B cell (primary cell): Measurements from ENCODE around the gene SLC22A17. TPM values are rescaled to one million over a fixed set of nuclear protein-coding genes. Genes with fewer than 3 reads are reported as not detected.
A peak's percentile ranks its signal among the peaks of the same experiment; 100 is the strongest.

ENCODE experiments used
- ATAC-seq: fragments of 200-7000 bp; cut with Tn5 transposase; one replicate; pipeline ENCODE4 v1.10.0; 2021; ENCODE audit warnings: low read depth, mild to moderate bottlenecking, moderate number of reproducible peaks, moderate library complexity
- CTCF ChIA-PET: fragments of 350-600 bp; sonication (Branson Sonifier 250); formaldehyde crosslinking; loops from one replicate; lab custom pipeline; 2021; ENCODE audit warnings: antibody characterized with exemption, inconsistent platforms; lab: Charles Lee
- POLR2A ChIA-PET: fragments of 350-600 bp; sonication (Branson Sonifier 250); formaldehyde crosslinking; loops from one replicate; lab custom pipeline; 2021; ENCODE audit warnings: antibody characterized with exemption; lab: Charles Lee
- DNase-seq: peaks from one replicate; pipeline ENCODE4 v3.0.0; 2013
- H2AFZ ChIP-seq: 2 replicates; pipeline ENCODE4 v1.6.1; 2012; ENCODE audit warnings: mild to moderate bottlenecking, low read depth, low read length; ENCODE audit not compliant: insufficient read depth, poor library complexity, severe bottlenecking
- H3K27ac ChIP-seq, 2 donors: 1 replicate in 1 of 2; 2 replicates in 1 of 2; pipeline ENCODE4 v1.5.1; 2012 to 2013; ENCODE audit warnings: low read length in 2 of 2, mild to moderate bottlenecking in 2 of 2, moderate library complexity in 1 of 2
- H3K27me3 ChIP-seq, 4 experiments: fragments of 200-600 bp in 1 of 4; sonication (generic) in 1 of 4; replicated peaks in 1 of 4; 1 replicate in 2 of 4; 2 replicates in 2 of 4; pipeline versions ENCODE4 v1.6.1 to v1.7.0; 2013 to 2016; ENCODE audit warnings: low read length in 3 of 4, mild to moderate bottlenecking in 2 of 4, mixed read lengths in 1 of 4, moderate library complexity in 1 of 4; ENCODE audit not compliant: insufficient read depth in 4 of 4, control insufficient read depth in 3 of 4; ENCODE audit errors: control extremely low read depth in 1 of 4
- H3K36me3 ChIP-seq, 2 experiments: replicated peaks in 1 of 2; 1 replicate in 1 of 2; 2 replicates in 1 of 2; pipeline versions ENCODE4 v1.6.1 to v1.7.1; 2013; ENCODE audit warnings: low read length in 1 of 2; ENCODE audit not compliant: insufficient read depth in 2 of 2, control insufficient read depth in 1 of 2; ENCODE audit errors: control extremely low read depth in 1 of 2, extremely low read depth in 1 of 2
- H3K4me1 ChIP-seq, 2 donors: fragments of 200-600 bp in 1 of 2; sonication (generic) in 1 of 2; 1 replicate in 1 of 2; 2 replicates in 1 of 2; pipeline versions ENCODE4 v1.5.1 to v1.6.1; 2013 to 2017; ENCODE audit warnings: low read length in 2 of 2; ENCODE audit not compliant: control insufficient read depth in 2 of 2, insufficient read depth in 2 of 2
- H3K4me2 ChIP-seq: replicated peaks from 2 replicates; pipeline ENCODE3; 2012; ENCODE audit warnings: mild to moderate bottlenecking, low read depth, low read length; ENCODE audit not compliant: poor library complexity, severe bottlenecking
- H3K4me3 ChIP-seq, 5 experiments: fragments of 200-600 bp in 1 of 5; sonication (generic) in 1 of 5; 1 replicate in 3 of 5; 2 replicates in 2 of 5; pipeline versions ENCODE4 v1.5.1 to v1.7.0; 2011 to 2016; ENCODE audit warnings: low read length in 4 of 5, mild to moderate bottlenecking in 4 of 5, low read depth in 2 of 5, control low read depth in 1 of 5, moderate library complexity in 1 of 5; ENCODE audit not compliant: insufficient read depth in 1 of 5; ENCODE audit errors: control extremely low read depth in 1 of 5, extremely low read depth in 1 of 5
- H3K79me2 ChIP-seq: fragments of 200-600 bp; sonication (generic); one replicate; pipeline ENCODE4 v1.6.0; 2016; ENCODE audit warnings: low read length; ENCODE audit not compliant: control insufficient read depth, insufficient read depth
- H3K9ac ChIP-seq: fragments of 200-600 bp; sonication (generic); 2 replicates; pipeline ENCODE4 v1.6.1; 2017; ENCODE audit warnings: mild to moderate bottlenecking, low read length, moderate library complexity
- H3K9me3 ChIP-seq, 3 donors: one replicate each; pipeline versions ENCODE4 v1.6.1 to v1.7.1; 2013; ENCODE audit warnings: low read length in 2 of 3; ENCODE audit not compliant: control insufficient read depth in 2 of 3, insufficient read depth in 1 of 3; ENCODE audit errors: control extremely low read depth in 1 of 3
- H4K20me1 ChIP-seq: 2 replicates; pipeline ENCODE4 v1.6.0; 2012; ENCODE audit warnings: mild to moderate bottlenecking, low read length; ENCODE audit not compliant: insufficient read depth, control insufficient read depth, poor library complexity, severe bottlenecking
- H3K27ac Mint-ChIP-seq: one replicate; pipeline ENCODE4 v1.8.0; 2021; ENCODE audit warnings: mixed read lengths
- H3K27me3 Mint-ChIP-seq: one replicate; pipeline ENCODE4 v1.8.0; 2021; ENCODE audit warnings: mixed read lengths
- H3K4me1 Mint-ChIP-seq: one replicate; pipeline ENCODE4 v1.8.0; 2021; ENCODE audit warnings: mixed read lengths
- H3K4me3 Mint-ChIP-seq: one replicate; pipeline ENCODE4 v1.8.0; 2021; ENCODE audit warnings: mixed read lengths
- H3K9me3 Mint-ChIP-seq: one replicate; pipeline ENCODE4 v1.8.0; 2022; ENCODE audit warnings: mixed read lengths; ENCODE audit not compliant: insufficient read depth
- EZH2 ChIP-seq: IDR thresholded peaks from 2 replicates; pipeline ENCODE4 v1.6.1; 2012; ENCODE audit warnings: borderline replicate concordance, low read depth, mild to moderate bottlenecking, moderate library complexity, low read length; ENCODE audit not compliant: insufficient read depth, poor library complexity, severe bottlenecking
- WGBS: methylation state at CpG from one replicate; pipeline ENCODE4 v1.1.5; 2013; ENCODE audit warnings: missing lambda C conversion rate; ENCODE audit not compliant: insufficient coverage; 5-methylcytosine and 5-hydroxymethylcytosine counted together
- intact Hi-C: fragments of 100-400 bp; cut with micrococcal nuclease; formaldehyde crosslinking; loops from one replicate; pipeline ENCODE4 v1.10.0; 2022
- polyA plus RNA-seq: library from polyadenylated mRNA; depleted of rRNA; stranded (reverse); fragments of >200 nt; gene quantifications from 2 replicates; pipeline ENCODE4 v1.2.3, GENCODE V29; 2012
- total RNA-seq, 2 donors: library from RNA; stranded (reverse); fragments of 120-200 nt in 1 of 2; gene quantifications; 1 replicate in 1 of 2; 2 replicates in 1 of 2; pipeline versions ENCODE4 v1.2.3 to v1.2.4, GENCODE V29; 2013 to 2022
- TF ChIP-seq, protein P1 (sequence below): fragments of 200-600 bp; IDR thresholded peaks from one replicate; pipeline ENCODE4 v1.8.0; 2022; ENCODE audit warnings: antibody characterized with exemption, mild to moderate bottlenecking

Gene SLC22A17
- total and polyA plus RNA-seq, 2 donors (not counting 1 experiment from before 2014, with no cell fraction given): 0.89 to 0.92 TPM

DNA sequence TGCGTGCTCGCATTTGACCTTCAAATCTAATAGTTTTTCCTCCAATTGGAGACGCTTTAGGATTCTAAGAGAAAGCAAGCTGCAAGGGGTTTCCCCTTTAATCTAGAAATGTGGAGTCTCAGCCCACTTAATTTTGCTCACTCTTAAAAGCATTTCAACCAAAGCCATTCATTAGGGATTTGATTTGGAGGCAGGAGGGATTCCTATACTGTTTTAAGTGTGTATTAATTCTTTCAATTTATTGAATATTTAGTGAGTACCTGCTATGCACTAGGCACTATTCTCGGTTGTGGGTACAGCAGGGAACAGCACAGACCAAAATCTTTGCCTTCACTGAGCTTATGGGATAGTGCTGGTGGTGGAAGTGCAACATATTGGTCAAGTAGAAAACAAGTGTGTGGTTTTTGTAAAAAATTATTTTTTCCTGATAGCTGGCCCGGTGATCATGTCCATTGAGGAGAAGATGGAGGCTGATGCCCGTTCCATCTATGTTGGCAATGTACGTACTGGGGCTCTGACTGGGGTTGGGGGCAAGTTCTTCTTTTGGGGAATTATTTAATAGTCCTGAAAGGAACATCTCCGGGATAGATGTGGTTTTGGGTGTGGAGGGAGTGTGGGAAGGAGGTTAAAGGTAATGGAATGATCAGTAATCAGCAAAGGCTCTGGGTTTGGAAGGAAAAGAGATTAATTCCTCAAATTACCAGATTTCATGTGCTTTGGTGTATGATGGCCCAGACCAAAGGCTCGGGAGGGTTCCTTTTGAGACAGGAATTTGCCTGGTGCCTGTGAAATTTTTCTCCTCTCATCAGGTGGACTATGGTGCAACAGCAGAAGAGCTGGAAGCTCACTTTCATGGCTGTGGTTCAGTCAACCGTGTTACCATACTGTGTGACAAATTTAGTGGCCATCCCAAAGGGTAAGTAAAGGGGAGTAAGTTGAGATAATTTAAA, 29.8 kb downstream of the SLC22A17 start:
- Histone ChIP-seq H4K20me1 (peaks cover 13% of the 10 kb centered on the region), H3K27ac (peak overlapping the region in 1 of 2 donors; percentile 90), H2AFZ (no peak overlapping the region), H3K36me3 (peaks cover 7 to 32% of the 10 kb centered on the region in 2 experiments), H3K4me2 (peak overlapping the region; percentile 92), H3K9ac (peak overlapping the region; percentile 80), H3K79me2 (peaks cover 15% of the 10 kb centered on the region), H3K4me3 (peak overlapping the region; percentile 32 to 89 (median 73)), H3K27me3 (no peaks in the 10 kb centered on the region), H3K9me3 (no peaks in the 10 kb centered on the region), H3K4me1 (peaks cover 21 to 24% of the 10 kb centered on the region in 2 donors)
- Mint-ChIP-seq H3K4me1 (peaks cover 33% of the 10 kb centered on the region), H3K27me3 (no peaks in the 10 kb centered on the region), H3K9me3 (no peaks in the 10 kb centered on the region), H3K27ac (peak overlapping the region; percentile 90), H3K4me3 (peak overlapping the region; percentile 92)
- ChIA-PET CTCF (interaction anchor here (0.6 to 6.7 kb wide), 14 partner anchors 16 to 1378 kb away, joined by 3 to 56 read pairs (median 5); partner anchors contain the start of genes BCL2L2, PPP1R3E and PRMT5), POLR2A (interaction anchor here (0.6 to 4.4 kb wide), 3 partner anchors 21 to 396 kb away, joined by 4 to 84 read pairs (median 4); partner anchors contain the start of gene PPP1R3E)
- no peak for DNase-seq
- TF ChIP-seq, protein P1, sequence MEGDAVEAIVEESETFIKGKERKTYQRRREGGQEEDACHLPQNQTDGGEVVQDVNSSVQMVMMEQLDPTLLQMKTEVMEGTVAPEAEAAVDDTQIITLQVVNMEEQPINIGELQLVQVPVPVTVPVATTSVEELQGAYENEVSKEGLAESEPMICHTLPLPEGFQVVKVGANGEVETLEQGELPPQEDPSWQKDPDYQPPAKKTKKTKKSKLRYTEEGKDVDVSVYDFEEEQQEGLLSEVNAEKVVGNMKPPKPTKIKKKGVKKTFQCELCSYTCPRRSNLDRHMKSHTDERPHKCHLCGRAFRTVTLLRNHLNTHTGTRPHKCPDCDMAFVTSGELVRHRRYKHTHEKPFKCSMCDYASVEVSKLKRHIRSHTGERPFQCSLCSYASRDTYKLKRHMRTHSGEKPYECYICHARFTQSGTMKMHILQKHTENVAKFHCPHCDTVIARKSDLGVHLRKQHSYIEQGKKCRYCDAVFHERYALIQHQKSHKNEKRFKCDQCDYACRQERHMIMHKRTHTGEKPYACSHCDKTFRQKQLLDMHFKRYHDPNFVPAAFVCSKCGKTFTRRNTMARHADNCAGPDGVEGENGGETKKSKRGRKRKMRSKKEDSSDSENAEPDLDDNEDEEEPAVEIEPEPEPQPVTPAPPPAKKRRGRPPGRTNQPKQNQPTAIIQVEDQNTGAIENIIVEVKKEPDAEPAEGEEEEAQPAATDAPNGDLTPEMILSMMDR: no peak
- TF ChIP-seq EZH2: no peak
- WGBS: 89% methylated on average over 6 of the region's 10 CpGs
- ATAC-seq: no peak
- intact Hi-C loops: no loop called here
